ENCODE data around the gene ERCC2. TPM values are rescaled to one million over a fixed set of nuclear protein-coding genes. Genes with fewer than 3 reads are reported as not detected.

ERCC2 gene
- polyA plus RNA-seq, 1 donor (not counting 4 experiments of a cell fraction or from before 2014, with no cell fraction given): 27.6 TPM

DNA sequence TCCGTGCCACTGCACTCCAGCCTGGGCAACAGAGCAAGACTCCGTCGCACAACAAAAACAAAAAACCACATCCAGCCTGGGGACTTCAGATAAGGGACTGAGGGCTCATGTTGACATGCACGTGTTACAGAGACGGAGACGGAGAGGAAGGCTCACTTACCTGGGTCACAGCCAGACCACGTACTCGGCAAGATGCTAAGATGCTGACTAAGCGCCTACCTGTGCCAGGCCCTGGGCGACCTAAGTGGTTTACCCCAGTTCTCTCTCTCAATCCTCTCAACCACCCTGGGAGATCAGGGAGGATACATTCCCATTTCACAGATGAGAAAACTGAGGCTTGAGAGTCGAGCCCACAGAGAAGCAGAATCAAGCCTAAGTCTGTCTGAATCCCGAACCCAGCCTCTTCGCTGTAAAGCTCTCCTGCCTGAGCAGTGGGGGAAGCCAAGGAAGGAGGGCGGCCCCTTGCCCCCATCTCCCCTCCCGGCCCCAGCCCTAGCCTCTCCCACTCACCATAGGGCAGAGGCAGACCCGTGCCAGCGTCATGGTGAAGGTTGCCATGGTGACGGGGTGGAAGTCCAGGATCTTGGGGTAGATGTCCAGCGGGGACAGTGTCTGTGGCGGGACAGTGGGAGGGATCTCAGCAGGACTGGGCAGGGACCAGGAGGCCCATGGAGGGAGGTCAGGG is 13.5 kb downstream of the ERCC2 start:
- no peaks in the 10 kb centered on the region for H3K9me3 ChIP-seq (ENCODE audit: control insufficient read depth, low read depth, low read length)
- no peak overlapping the region for H3K4me3 ChIP-seq (ENCODE audit: control insufficient read depth in 2 of 3, extremely low read depth in 1 of 3, insufficient read depth in 2 of 3, low read depth in 1 of 3, low read length in 3 of 3)
- no peak overlapping the region for H2AFZ ChIP-seq (ENCODE audit: control insufficient read depth, low read length)
- no peak for TF ChIP-seq EZH2 (IDR thresholded peaks at IDR 0.05; ENCODE audit: low read length)
- TF ChIP-seq, protein P1, sequence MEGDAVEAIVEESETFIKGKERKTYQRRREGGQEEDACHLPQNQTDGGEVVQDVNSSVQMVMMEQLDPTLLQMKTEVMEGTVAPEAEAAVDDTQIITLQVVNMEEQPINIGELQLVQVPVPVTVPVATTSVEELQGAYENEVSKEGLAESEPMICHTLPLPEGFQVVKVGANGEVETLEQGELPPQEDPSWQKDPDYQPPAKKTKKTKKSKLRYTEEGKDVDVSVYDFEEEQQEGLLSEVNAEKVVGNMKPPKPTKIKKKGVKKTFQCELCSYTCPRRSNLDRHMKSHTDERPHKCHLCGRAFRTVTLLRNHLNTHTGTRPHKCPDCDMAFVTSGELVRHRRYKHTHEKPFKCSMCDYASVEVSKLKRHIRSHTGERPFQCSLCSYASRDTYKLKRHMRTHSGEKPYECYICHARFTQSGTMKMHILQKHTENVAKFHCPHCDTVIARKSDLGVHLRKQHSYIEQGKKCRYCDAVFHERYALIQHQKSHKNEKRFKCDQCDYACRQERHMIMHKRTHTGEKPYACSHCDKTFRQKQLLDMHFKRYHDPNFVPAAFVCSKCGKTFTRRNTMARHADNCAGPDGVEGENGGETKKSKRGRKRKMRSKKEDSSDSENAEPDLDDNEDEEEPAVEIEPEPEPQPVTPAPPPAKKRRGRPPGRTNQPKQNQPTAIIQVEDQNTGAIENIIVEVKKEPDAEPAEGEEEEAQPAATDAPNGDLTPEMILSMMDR (optimal IDR thresholded peaks at IDR 0.05 in 1 of 3, IDR thresholded peaks at IDR 0.05 in 1 of 3, conservative IDR thresholded peaks at IDR 0.05 in 1 of 3; ENCODE audit: extremely low read depth in 1 of 3, insufficient read depth in 2 of 3, low read length in 3 of 3): no peak
- DNase-seq (ENCODE audit: low read depth, low spot score) (no peak), FAIRE-seq (no peak)
- no peaks in the 10 kb centered on the region for H3K9me1 ChIP-seq (ENCODE audit: control insufficient read depth, extremely low read depth, insufficient read depth, low read length)
- H3K27ac ChIP-seq (ENCODE audit: control insufficient read depth, insufficient read depth, low read length): no peak overlapping the region
- H3K4me2 ChIP-seq (ENCODE audit: control insufficient read depth, extremely low read depth, insufficient read depth, low read depth, low read length): no peak overlapping the region
- no peaks in the 10 kb centered on the region for H3K27me3 ChIP-seq (ENCODE audit: control insufficient read depth, extremely low read depth, insufficient read depth, low read length)
- peaks cover 42 to 45% of the 10 kb centered on the region in 2 experiments for H3K36me3 ChIP-seq (ENCODE audit: control insufficient read depth in 2 of 2, extremely low read depth in 1 of 2, insufficient read depth in 2 of 2, low read length in 2 of 2)
- no peaks in the 10 kb centered on the region for H3K79me2 ChIP-seq (ENCODE audit: control insufficient read depth, insufficient read depth, low read length)
- H3K4me1 ChIP-seq (ENCODE audit: control insufficient read depth, extremely low read depth, insufficient read depth, low read length): no peaks in the 10 kb centered on the region
- peaks cover under 1% of the 10 kb centered on the region for H4K20me1 ChIP-seq (ENCODE audit: control insufficient read depth, extremely low read depth, insufficient read depth, low read length)
- H3K9ac ChIP-seq (ENCODE audit: control insufficient read depth, extremely low read depth, insufficient read depth, low read length): no peak overlapping the region
- dilution Hi-C loops (cut with MboI; ENCODE audit: extremely low pct_ligation_motif_present, low sequenced_read_pairs): no loop called here

- Histone ChIP-seq H3K27me3 (ENCODE audit: control insufficient read depth, extremely low read depth, insufficient read depth, low read length) (no peaks in the 10 kb centered on the region), H3K4me1 (ENCODE audit: control insufficient read depth, extremely low read depth, insufficient read depth, low read length) (no peaks in the 10 kb centered on the region), H3K9me1 (ENCODE audit: control insufficient read depth, extremely low read depth, insufficient read depth, low read length) (no peaks in the 10 kb centered on the region), H3K9me3 (ENCODE audit: control insufficient read depth, low read depth, low read length) (no peaks in the 10 kb centered on the region), H3K4me2 (ENCODE audit: control insufficient read depth, extremely low read depth, insufficient read depth, low read depth, low read length) (no peak overlapping the region), H4K20me1 (ENCODE audit: control insufficient read depth, extremely low read depth, insufficient read depth, low read length) (peaks cover 3% of the 10 kb centered on the region), H2AFZ (ENCODE audit: control insufficient read depth, low read length) (no peak overlapping the region), H3K79me2 (ENCODE audit: control insufficient read depth, insufficient read depth, low read length) (no peaks in the 10 kb centered on the region), H3K9ac (ENCODE audit: control insufficient read depth, extremely low read depth, insufficient read depth, low read length) (no peak overlapping the region), H3K4me3 (ENCODE audit: control insufficient read depth in 2 of 3, extremely low read depth in 1 of 3, insufficient read depth in 2 of 3, low read depth in 1 of 3, low read length in 3 of 3) (no peak overlapping the region), H3K27ac (ENCODE audit: control insufficient read depth, insufficient read depth, low read length) (no peak overlapping the region), H3K36me3 (ENCODE audit: control insufficient read depth in 2 of 2, extremely low read depth in 1 of 2, insufficient read depth in 2 of 2, low read length in 2 of 2) (peaks cover 42 to 43% of the 10 kb centered on the region in 2 experiments)
- DNase-seq (ENCODE audit: low read depth, low spot score): no peak
- no peak for TF ChIP-seq EZH2 (IDR thresholded peaks at IDR 0.05; ENCODE audit: low read length)
- TF ChIP-seq, protein P1 (optimal IDR thresholded peaks at IDR 0.05 in 1 of 3, IDR thresholded peaks at IDR 0.05 in 1 of 3, conservative IDR thresholded peaks at IDR 0.05 in 1 of 3; ENCODE audit: extremely low read depth in 1 of 3, insufficient read depth in 2 of 3, low read length in 3 of 3): no peak
- dilution Hi-C loops (cut with MboI; ENCODE audit: extremely low pct_ligation_motif_present, low sequenced_read_pairs): no loop called here
- FAIRE-seq: no peak
These were observed 14.5 kb downstream of the ERCC2 start for GRCh38 chr19:45355910-45356309.

Data from keratinocyte (primary cell).